HepG2 (cell line): ENCODE measurements around the gene TEX48. TPM values are rescaled to one million over a fixed set of nuclear protein-coding genes. Genes with fewer than 3 reads are reported as not detected.

ENCODE experiments used
- ATAC-seq: fragments of 200-7000 bp; cut with Tn5 transposase; 3 replicates; pipeline ENCODE4 v1.9.1; 2020; ENCODE audit warnings: mild to moderate bottlenecking, moderate library complexity
- BruUV-seq: library from RNA; stranded (reverse); fragments of 400-500 nt; replicated peaks from 2 replicates; lab custom pipeline; 2021; lab: Mats Ljungman, UMichigan
- CTCF ChIA-PET: fragments of 300-600 bp; formaldehyde crosslinking; extraction: SDS; loops from one replicate; lab custom pipeline; 2021; ENCODE audit warnings: low total read pairs, inconsistent platforms, low intra/inter-chr PET ratio; lab: Yijun Ruan, JAX
- POLR2A ChIA-PET: fragments of 350-600 bp; sonication (Branson Sonifier 250); formaldehyde crosslinking; loops from one replicate; lab custom pipeline; 2020; ENCODE audit warnings: antibody characterized with exemption, inconsistent platforms; lab: Yijun Ruan, JAX
- DNase-seq: peaks from one replicate; pipeline ENCODE4 v3.0.0-alpha.2; 2015; ENCODE audit warnings: low spot score
- FAIRE-seq: peaks from 3 replicates; lab custom pipeline; 2011; peaks lifted over from hg19 to GRCh38; lab: Jason Lieb, UNC
- H2AFZ ChIP-seq: one replicate; pipeline ENCODE4 v1.6.1; 2011; ENCODE audit warnings: low read length, inconsistent platforms
- H3K27ac ChIP-seq: fragments of 300-600 bp; 3 replicates; pipeline ENCODE4 v1.8.0; 2011; ENCODE audit warnings: mixed run types, mild to moderate bottlenecking, mixed read lengths, low read length, inconsistent platforms; ENCODE audit not compliant: insufficient read depth; ENCODE audit errors: extremely low read length
- H3K27me3 ChIP-seq, 2 experiments: fragments of 200-600 bp in 1 of 2; 2 replicates in 1 of 2; 3 replicates in 1 of 2; pipeline versions ENCODE4 v1.6.0 to v1.8.0; 2011; ENCODE audit warnings: low read length in 2 of 2, mild to moderate bottlenecking in 2 of 2, moderate library complexity in 2 of 2, inconsistent platforms in 1 of 2; ENCODE audit not compliant: insufficient read depth in 2 of 2, control insufficient read depth in 1 of 2
- H3K36me3 ChIP-seq, 2 experiments: fragments of 200-600 bp in 1 of 2; replicated peaks in 1 of 2; 2 replicates in 1 of 2; 3 replicates in 1 of 2; pipeline versions ENCODE4 v1.5.1 to v1.8.0; 2011; ENCODE audit warnings: low read length in 2 of 2, inconsistent platforms in 1 of 2; ENCODE audit not compliant: insufficient read depth in 2 of 2, control insufficient read depth in 1 of 2
- H3K4me1 ChIP-seq: 2 replicates; pipeline ENCODE4 v1.5.1; 2012; ENCODE audit warnings: low read length, inconsistent platforms; ENCODE audit not compliant: insufficient read depth
- H3K4me2 ChIP-seq: 2 replicates; pipeline ENCODE4 v1.6.0; 2011; ENCODE audit warnings: low read depth, low read length, inconsistent platforms
- H3K4me3 ChIP-seq, 3 experiments: fragments of 200-600 bp in 1 of 3; sonication (generic), shearing (Covaris generic) in 1 of 3; replicated peaks in 1 of 3; 2 replicates each; pipeline ENCODE4 v1.5.1; 2011 to 2016; ENCODE audit warnings: low read length in 3 of 3, inconsistent platforms in 2 of 3, low read depth in 2 of 3, mild to moderate bottlenecking in 2 of 3, control low read depth in 1 of 3, mixed read lengths in 1 of 3; ENCODE audit not compliant: insufficient read depth in 1 of 3
- H3K79me2 ChIP-seq: one replicate; pipeline ENCODE4 v1.6.1; 2011; ENCODE audit warnings: low read length, inconsistent platforms; ENCODE audit not compliant: insufficient read depth
- H3K9ac ChIP-seq: 2 replicates; pipeline ENCODE4 v1.6.0; 2011; ENCODE audit warnings: mild to moderate bottlenecking, low read depth, low read length, inconsistent platforms; ENCODE audit not compliant: insufficient read depth
- H3K9me3 ChIP-seq: 2 replicates; pipeline ENCODE4 v1.5.1; 2012; ENCODE audit warnings: mild to moderate bottlenecking, low read length
- H4K20me1 ChIP-seq: 2 replicates; pipeline ENCODE4 v1.6.0; 2011; ENCODE audit warnings: inconsistent platforms, mild to moderate bottlenecking, low read length, moderate library complexity; ENCODE audit not compliant: insufficient read depth
- CENPT ChIP-seq: sonication (generic); formaldehyde crosslinking; IDR thresholded peaks from 2 replicates; pipeline ENCODE4 v1.8.0; 2022; ENCODE audit warnings: low read depth, mild to moderate bottlenecking, moderate library complexity, missing genetic modification reagents
- HDAC1 ChIP-seq: sonication (generic); formaldehyde crosslinking; IDR thresholded peaks from 2 replicates; pipeline ENCODE4 v1.5.1; 2020; ENCODE audit warnings: mild to moderate bottlenecking, missing genetic modification reagents
- MZF1 ChIP-seq: sonication (generic); formaldehyde crosslinking; IDR thresholded peaks from 2 replicates; pipeline ENCODE4 v1.8.1; 2023; ENCODE audit warnings: mild to moderate bottlenecking, missing genetic modification reagents, borderline replicate concordance
- RNF2 ChIP-seq: fragments of 450-650 bp; conservative IDR thresholded peaks from 2 replicates; pipeline ENCODE4 v1.6.1; 2016; ENCODE audit warnings: low read depth
- SMC3 ChIP-seq: IDR thresholded peaks from 2 replicates; pipeline ENCODE4 v1.6.1; 2011; ENCODE audit warnings: low read length, improper control_type of control experiment
- ZFP90 ChIP-seq: sonication (generic); formaldehyde crosslinking; IDR thresholded peaks from 2 replicates; pipeline ENCODE4 v1.8.0; 2022; ENCODE audit warnings: missing genetic modification reagents, mild to moderate bottlenecking, inconsistent platforms, borderline replicate concordance
- ZNF552 ChIP-seq: sonication (generic); formaldehyde crosslinking; IDR thresholded peaks from 2 replicates; pipeline ENCODE4 v1.9.0; 2022; ENCODE audit warnings: missing genetic modification reagents, mild to moderate bottlenecking, borderline replicate concordance
- ZNF629 ChIP-seq: sonication (generic); formaldehyde crosslinking; conservative IDR thresholded peaks from 2 replicates; pipeline ENCODE4 v1.5.0; 2020; ENCODE audit warnings: missing genetic modification reagents
- WGBS: methylation state at CpG from one replicate; pipeline ENCODE4 v1.1.6; 2017; ENCODE audit warnings: low lambda C conversion rate; 5-methylcytosine and 5-hydroxymethylcytosine counted together
- in situ Hi-C: cut with HindIII; loops from 2 replicates; pipeline ENCODE4 v1.10.0; 2017; ENCODE audit warnings: low pct_unique_long_range_greater_than_20kb; ENCODE audit not compliant: extremely low pct_ligation_motif_present
- intact Hi-C: fragments of 100-400 bp; cut with micrococcal nuclease; formaldehyde crosslinking; loops from one replicate; pipeline ENCODE4 v1.10.0; 2022; ENCODE audit not compliant: unreplicated experiment
- polyA plus RNA-seq, 8 experiments: library from polyadenylated mRNA; depleted of rRNA in 3 of 8; stranded (reverse) in 7 of 8; unstranded in 1 of 8; fragments of >200 nt; fragmentation: Illumina TruSeq in 4 of 8; extraction: Trizol in 4 of 8; gene quantifications; 2 replicates each; pipeline versions ENCODE4 v1.2.1 to v1.2.3, GENCODE V29; 2011 to 2016; ENCODE audit warnings: low read depth in 4 of 8, missing spikeins in 1 of 8, mixed read lengths in 1 of 8; ENCODE audit not compliant: insufficient read depth in 1 of 8
- total RNA-seq, 5 experiments: library from RNA; depleted of rRNA; stranded (reverse); fragments of >200 nt; fragmentation: Illumina TruSeq; extraction: Trizol; gene quantifications; 2 replicates each; pipeline ENCODE4 v1.2.3, GENCODE V29; 2016; ENCODE audit warnings: low read depth in 1 of 5
- TF ChIP-seq, protein P1 (sequence below): IDR thresholded peaks from 2 replicates; pipeline ENCODE4 v1.6.1; 2012; ENCODE audit warnings: low read length, improper control_type of control experiment
- TF ChIP-seq, protein P2 (sequence below): sonication (generic); formaldehyde crosslinking; IDR thresholded peaks from 2 replicates; pipeline ENCODE4 v1.4.0; 2020; ENCODE audit warnings: missing genetic modification reagents
- TF ChIP-seq, protein P3 (sequence below): sonication (generic); formaldehyde crosslinking; IDR thresholded peaks from 2 replicates; pipeline ENCODE4 v1.4.0; 2020; ENCODE audit warnings: missing genetic modification reagents

Gene TEX48
- total and polyA plus RNA-seq, 2 of the 13 experiments (the other 11 are each of a cell fraction or from before 2014, with no cell fraction given), result not detected

DNA sequence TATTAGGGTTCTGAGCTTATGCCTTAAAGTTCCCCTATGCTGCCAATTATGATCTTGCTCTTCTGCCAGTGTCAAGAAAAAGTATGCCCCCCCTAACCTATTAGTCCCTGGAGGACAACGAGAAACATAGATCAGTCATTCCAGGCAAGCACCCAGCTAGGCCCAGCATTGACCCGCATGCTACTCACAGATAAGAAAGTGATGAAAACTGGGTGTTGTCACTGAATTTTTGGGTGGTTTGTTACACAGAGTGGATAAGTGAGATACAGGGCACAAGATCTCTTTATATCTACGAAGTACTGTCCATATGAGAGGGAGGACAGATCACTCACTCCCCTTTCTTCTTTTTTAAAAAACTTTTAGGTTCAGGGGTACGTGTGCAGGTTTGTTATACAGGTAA lies 6.4 kb upstream of the TEX48 start:
- Histone ChIP-seq H3K9ac (no peak overlapping the region), H3K27me3 (peaks cover 0 to 7% of the 10 kb centered on the region in 2 experiments; a peak in 2 of 5 replicates), H3K4me3 (no peak overlapping the region), H3K79me2 (no peaks in the 10 kb centered on the region), H4K20me1 (no peaks in the 10 kb centered on the region), H3K9me3 (no peaks in the 10 kb centered on the region), H3K4me2 (no peak overlapping the region), H2AFZ (no peak overlapping the region), H3K4me1 (no peaks in the 10 kb centered on the region), H3K27ac (no peak overlapping the region), H3K36me3 (no peaks in the 10 kb centered on the region)
- no TSS peak for BruUV-seq
- CTCF ChIA-PET, result no interaction called here
- 22% methylated on average over 4 of the region's 4 CpGs for WGBS
- no peak for TF ChIP-seq ZNF629
- TF ChIP-seq, protein P1, sequence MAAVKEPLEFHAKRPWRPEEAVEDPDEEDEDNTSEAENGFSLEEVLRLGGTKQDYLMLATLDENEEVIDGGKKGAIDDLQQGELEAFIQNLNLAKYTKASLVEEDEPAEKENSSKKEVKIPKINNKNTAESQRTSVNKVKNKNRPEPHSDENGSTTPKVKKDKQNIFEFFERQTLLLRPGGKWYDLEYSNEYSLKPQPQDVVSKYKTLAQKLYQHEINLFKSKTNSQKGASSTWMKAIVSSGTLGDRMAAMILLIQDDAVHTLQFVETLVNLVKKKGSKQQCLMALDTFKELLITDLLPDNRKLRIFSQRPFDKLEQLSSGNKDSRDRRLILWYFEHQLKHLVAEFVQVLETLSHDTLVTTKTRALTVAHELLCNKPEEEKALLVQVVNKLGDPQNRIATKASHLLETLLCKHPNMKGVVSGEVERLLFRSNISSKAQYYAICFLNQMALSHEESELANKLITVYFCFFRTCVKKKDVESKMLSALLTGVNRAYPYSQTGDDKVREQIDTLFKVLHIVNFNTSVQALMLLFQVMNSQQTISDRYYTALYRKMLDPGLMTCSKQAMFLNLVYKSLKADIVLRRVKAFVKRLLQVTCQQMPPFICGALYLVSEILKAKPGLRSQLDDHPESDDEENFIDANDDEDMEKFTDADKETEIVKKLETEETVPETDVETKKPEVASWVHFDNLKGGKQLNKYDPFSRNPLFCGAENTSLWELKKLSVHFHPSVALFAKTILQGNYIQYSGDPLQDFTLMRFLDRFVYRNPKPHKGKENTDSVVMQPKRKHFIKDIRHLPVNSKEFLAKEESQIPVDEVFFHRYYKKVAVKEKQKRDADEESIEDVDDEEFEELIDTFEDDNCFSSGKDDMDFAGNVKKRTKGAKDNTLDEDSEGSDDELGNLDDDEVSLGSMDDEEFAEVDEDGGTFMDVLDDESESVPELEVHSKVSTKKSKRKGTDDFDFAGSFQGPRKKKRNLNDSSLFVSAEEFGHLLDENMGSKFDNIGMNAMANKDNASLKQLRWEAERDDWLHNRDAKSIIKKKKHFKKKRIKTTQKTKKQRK, result no peak
- in situ Hi-C loops (loop anchor here (10.0 kb wide), 1 partner anchor 836 kb away; no protein-coding TSS in a partner anchor), intact Hi-C loops (no loop called here)
- no peak for DNase-seq
- no peak for ATAC-seq
- POLR2A ChIA-PET, result no interaction called here
- FAIRE-seq, result no peak

DNA sequence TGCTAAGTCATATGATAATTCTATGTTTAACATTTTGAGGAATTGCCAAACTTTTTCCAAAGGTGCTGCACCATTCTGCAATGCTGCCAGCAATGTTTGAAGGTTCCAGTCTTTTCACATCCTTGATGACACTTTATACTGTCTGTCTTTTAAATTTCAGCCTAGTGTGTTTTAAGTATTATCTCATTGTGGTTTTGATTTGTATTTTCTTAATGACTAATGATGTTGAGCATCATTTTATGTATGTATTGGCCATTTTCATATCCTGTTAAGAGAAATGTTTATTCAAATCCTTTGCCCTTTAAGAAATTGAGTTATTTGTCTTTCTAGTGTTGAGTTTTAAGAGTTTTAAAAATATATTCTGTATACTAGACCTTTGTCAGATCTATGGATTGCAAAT lies 5.0 kb upstream of the TEX48 start:
- ATAC-seq (no peak), DNase-seq (no peak), FAIRE-seq (no peak)
- no peaks in the 10 kb centered on the region for H3K9me3 ChIP-seq
- in situ Hi-C loops (loop anchor here (10.0 kb wide), 1 partner anchor 838 kb away; no protein-coding TSS in a partner anchor), intact Hi-C loops (no loop called here)
- H3K27me3 ChIP-seq, result peaks cover 0 to 7% of the 10 kb centered on the region in 2 experiments; a peak in 1 of 5 replicates
- ChIA-PET CTCF (no interaction called here), POLR2A (no interaction called here)
- H3K4me2 ChIP-seq, result no peak overlapping the region
- H3K27ac ChIP-seq, result no peak overlapping the region
- H3K4me3 ChIP-seq, result no peak overlapping the region
- no TSS peak for BruUV-seq
- H3K36me3 ChIP-seq, result no peaks in the 10 kb centered on the region
- H3K9ac ChIP-seq, result no peak overlapping the region
- H4K20me1 ChIP-seq, result no peaks in the 10 kb centered on the region
- H3K4me1 ChIP-seq, result peaks cover 1% of the 10 kb centered on the region
- H2AFZ ChIP-seq, result no peak overlapping the region
- H3K79me2 ChIP-seq, result no peaks in the 10 kb centered on the region
- no peak for TF ChIP-seq ZNF552 (CRISPR knock-in tag)
- TF ChIP-seq MZF1 (CRISPR knock-in tag), result no peak
- TF ChIP-seq HDAC1 (CRISPR knock-in tag), result no peak
- no peak for TF ChIP-seq ZFP90
- no peak for TF ChIP-seq RNF2
- TF ChIP-seq, protein P2, sequence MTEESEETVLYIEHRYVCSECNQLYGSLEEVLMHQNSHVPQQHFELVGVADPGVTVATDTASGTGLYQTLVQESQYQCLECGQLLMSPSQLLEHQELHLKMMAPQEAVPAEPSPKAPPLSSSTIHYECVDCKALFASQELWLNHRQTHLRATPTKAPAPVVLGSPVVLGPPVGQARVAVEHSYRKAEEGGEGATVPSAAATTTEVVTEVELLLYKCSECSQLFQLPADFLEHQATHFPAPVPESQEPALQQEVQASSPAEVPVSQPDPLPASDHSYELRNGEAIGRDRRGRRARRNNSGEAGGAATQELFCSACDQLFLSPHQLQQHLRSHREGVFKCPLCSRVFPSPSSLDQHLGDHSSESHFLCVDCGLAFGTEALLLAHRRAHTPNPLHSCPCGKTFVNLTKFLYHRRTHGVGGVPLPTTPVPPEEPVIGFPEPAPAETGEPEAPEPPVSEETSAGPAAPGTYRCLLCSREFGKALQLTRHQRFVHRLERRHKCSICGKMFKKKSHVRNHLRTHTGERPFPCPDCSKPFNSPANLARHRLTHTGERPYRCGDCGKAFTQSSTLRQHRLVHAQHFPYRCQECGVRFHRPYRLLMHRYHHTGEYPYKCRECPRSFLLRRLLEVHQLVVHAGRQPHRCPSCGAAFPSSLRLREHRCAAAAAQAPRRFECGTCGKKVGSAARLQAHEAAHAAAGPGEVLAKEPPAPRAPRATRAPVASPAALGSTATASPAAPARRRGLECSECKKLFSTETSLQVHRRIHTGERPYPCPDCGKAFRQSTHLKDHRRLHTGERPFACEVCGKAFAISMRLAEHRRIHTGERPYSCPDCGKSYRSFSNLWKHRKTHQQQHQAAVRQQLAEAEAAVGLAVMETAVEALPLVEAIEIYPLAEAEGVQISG, result no peak
- no peak for TF ChIP-seq SMC3
- TF ChIP-seq, protein P3, sequence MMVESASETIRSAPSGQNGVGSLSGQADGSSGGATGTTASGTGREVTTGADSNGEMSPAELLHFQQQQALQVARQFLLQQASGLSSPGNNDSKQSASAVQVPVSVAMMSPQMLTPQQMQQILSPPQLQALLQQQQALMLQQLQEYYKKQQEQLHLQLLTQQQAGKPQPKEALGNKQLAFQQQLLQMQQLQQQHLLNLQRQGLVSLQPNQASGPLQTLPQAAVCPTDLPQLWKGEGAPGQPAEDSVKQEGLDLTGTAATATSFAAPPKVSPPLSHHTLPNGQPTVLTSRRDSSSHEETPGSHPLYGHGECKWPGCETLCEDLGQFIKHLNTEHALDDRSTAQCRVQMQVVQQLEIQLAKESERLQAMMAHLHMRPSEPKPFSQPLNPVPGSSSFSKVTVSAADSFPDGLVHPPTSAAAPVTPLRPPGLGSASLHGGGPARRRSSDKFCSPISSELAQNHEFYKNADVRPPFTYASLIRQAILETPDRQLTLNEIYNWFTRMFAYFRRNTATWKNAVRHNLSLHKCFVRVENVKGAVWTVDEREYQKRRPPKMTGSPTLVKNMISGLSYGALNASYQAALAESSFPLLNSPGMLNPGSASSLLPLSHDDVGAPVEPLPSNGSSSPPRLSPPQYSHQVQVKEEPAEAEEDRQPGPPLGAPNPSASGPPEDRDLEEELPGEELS, result no peak
- no peak for TF ChIP-seq CENPT (CRISPR knock-in tag)
